Endometrial microvascular endothelial cells (primary cell): ENCODE data around the gene PGAP1. TPM values are rescaled to one million over a fixed set of nuclear protein-coding genes. Genes with fewer than 3 reads are reported as not detected.

Source experiments
- in situ Hi-C: cut with HindIII; loops from 2 replicates; pipeline ENCODE4 v1.10.0; 2017; ENCODE audit warnings: low sequenced_read_pairs, low pct_unique_long_range_greater_than_20kb; ENCODE audit errors: inconsistent ontology term
- total RNA-seq: library from RNA; depleted of rRNA; stranded (reverse); fragments of >200 nt; gene quantifications from one replicate; pipeline ENCODE4 v1.2.3, GENCODE V29; 2015; ENCODE audit errors: inconsistent ontology term

Gene PGAP1
- total RNA-seq, 1 donor from 2014 or later, result 5.3 TPM

DNA sequence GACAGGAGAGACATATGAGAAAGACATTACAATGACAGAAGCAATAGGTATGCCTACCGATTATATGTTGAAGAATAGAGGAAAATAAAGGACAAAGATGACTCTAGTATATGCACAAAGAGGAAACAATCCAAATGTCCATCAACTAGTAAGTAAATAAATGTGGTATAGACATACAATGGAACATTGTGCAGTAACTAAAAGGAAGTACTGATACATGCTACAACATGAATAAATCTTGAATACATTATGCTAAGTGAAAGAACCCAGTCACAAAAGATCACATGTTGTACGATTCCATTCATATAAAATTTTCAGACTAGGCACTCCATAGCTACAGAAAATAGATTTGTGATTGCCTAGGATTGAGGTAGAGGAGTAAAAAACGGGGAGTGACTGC lies 28.5 kb upstream of the PGAP1 start:
- in situ Hi-C loops, result no loop called here

DNA sequence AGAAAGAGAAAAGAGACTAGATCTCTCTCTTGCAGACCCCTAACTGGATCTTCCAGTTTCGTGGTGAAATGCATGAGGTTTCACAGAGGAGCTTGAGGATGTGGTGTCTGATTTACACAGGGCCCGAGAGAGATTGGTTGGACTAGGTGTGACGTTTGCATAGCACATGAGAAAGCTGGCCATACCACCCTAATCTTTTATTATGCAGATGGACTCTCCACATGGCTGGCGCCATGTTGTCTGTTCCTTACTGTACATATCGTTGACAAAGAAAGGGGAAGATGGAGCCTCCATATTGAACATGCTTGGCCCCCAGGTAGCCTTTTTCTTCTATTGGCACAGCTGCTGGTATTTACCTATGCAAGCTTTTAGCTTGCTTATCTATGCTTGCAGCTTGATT lies 27.5 kb upstream of the PGAP1 start:
- in situ Hi-C loops, result no loop called here

DNA sequence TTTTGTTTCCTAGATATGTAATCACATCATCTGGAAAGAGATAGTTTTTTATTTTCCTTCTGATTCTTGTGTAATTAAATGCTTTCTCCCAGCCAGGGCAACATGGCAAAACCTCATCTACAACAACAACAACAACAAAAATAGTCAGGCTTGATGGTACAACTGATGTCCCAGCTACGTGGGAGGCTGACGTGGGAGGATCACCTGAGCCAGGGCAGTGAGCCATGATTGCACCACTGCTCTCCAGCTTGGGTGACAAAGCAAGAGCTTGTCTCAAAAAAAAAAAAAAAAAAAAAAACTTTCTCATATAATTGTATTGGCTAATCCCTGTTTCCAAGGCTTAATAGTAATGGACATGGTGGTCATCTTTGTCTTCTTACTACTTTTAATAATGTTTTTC lies 26.4 kb upstream of the PGAP1 start:
- in situ Hi-C loops, result no loop called here

DNA sequence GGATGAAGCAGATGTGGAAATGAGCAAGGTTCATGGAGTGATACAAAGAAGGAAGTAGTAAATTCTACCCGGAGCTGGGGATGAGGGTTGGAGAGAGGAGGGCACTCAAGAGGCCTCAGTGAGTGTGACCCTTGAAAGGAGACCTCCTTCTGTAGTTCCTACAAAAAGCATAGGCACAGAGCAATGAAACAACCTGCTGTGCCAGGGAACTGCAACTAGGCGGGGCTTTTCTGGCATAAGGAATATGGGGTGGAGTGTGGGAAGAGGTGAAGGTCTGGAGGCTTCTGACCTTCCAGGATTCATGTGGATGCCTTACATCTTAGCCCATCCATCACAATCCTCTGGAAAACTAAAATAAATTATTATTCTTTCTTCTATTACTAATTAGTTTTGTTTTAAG lies 25.5 kb upstream of the PGAP1 start:
- in situ Hi-C loops, result no loop called here

DNA sequence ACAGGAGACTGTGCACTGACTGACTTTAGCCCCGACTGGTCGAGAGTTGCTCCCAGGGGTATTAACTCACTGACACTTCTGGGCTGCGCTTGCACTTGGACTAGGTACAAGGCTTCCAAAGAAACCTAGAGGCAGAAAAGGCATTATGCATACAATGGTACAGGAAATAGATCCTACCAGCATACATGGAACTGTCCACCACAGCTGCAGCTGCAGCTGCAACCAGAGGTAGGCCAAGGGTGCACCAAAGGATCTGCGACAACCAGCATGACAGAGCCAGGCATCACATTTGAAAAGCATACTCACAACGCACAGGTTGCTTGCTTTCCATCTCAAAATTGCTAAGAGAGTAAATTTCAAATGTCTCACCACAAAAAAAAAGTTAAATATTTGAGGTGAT lies 22.6 kb upstream of the PGAP1 start:
- in situ Hi-C loops, result no loop called here

DNA sequence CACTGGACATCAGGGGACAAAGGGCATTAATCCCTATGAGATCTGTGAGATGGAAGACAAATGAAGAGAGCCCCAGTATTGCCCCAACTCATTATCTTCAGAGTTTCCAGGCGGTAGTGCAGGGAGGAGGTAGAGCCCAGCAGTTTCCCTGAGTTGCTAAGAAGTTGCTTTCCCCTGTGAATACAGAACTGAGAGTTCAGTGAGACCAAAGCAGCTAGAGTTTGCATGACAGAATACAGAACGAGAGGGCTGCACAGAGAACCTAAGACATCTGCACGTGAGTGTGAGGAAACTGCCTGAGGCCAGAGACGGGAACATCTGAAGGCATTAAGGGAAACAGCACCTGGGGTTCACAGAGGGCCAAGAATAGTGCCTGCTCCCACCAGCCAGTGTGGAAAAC lies 18.1 kb upstream of the PGAP1 start:
- in situ Hi-C loops, result no loop called here

DNA sequence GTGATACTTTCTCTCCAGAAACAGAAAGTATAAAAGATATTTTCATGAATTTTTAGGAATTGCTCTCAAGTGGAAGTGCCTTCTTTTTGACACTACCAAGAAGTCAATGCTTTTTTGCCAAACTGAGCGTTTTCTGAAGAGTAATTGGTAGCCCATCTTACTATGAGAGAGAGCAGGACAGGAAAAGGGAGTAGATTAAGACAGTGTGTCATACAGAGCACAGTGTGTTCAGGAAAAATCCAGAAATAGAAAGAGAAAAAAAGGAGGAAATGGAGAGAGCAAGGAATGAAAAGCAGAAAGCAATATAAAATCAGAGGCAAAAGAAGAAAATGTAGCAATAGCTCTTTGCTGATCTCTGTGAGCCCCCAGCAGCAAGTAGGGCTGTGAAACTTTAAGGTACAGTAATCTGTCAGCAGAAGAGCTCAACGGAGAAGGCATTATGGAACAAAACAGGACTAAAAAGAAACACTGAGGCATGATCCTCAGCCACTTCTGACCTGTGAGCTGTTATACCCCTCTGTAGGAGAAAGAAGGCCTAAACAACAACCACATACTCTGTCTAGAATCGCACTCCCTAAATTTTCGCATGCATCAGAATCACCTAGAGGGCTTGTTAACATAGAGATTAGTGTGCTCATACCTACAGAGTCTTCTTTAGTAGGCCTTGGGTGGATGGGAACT lies 15.0 kb upstream of the PGAP1 start:
- in situ Hi-C loops, result no loop called here

DNA sequence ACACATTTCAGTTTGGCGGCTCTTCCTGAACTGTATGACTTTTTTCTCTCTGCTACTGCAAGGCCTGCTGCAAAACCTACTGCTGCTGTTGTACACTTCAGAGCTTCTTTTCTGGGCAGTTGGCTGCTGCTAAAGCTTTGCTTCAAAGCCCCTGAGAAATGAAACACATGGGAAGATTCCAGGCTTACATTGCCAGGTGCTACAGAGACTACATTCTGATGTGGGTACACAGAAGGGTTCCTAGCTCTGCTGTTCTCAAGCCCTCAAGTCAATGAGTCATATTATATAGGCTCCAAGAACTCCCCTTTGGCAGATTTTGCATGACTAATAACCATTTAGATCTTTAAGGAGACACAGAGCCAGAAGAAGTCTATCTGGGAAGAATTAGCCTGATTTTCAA lies 12.9 kb upstream of the PGAP1 start:
- in situ Hi-C loops, result no loop called here

DNA sequence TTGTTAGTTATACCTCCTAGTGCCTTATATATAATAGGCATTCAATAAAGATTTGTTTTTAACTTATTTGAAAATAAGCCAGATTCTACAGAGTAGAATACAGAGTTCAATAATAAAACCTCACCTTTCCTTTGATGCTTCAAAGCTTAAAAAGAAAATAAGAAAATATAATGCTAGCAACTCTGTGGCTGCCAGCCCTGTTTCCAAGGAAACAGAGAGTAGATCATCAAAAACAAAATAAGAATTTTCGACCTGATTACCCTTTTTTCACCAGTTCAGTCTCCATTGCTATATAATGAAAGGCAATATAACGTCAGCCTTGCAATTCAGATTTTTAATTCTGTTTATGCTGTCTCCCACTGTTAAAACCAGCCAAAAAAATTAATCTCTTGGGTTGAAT lies 8.9 kb upstream of the PGAP1 start:
- in situ Hi-C loops, result no loop called here

DNA sequence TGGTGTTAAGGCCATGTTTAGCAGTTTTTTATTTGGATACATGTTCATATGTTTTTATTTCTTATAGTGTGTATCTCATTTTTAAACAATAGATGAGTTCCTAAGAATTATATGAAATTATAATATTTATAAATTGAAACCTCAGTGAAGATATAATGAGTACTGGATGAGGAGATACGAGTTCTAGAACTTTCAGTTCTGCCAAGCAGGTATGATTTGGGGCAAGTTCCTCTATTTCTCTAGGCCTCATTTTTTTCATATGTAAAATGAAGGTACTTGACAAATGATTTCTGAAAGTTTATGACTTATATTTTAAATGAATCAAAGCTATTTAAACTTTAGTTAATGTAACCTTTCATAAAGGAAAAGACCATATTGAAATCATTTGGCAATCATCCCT lies 8.2 kb upstream of the PGAP1 start:
- in situ Hi-C loops, result no loop called here

DNA sequence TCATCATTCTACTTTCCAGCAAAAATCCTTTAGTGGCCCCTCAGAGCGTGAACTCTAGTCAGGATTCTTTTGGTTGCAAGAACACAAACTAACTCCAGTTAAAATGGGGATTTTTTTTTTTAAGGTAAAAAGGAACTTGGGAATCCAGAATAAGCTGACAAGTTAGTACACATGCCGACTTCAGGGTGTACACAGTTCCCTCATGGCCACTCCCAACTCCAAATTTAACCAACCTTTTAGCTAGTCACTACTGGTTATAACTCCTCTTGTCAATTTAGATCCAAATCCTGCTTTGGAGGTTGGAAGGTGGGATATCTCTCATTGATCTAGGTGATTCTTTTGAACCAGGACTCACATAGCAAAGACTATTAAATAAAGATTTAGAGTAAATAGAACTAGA lies 5.0 kb upstream of the PGAP1 start:
- in situ Hi-C loops, result no loop called here

DNA sequence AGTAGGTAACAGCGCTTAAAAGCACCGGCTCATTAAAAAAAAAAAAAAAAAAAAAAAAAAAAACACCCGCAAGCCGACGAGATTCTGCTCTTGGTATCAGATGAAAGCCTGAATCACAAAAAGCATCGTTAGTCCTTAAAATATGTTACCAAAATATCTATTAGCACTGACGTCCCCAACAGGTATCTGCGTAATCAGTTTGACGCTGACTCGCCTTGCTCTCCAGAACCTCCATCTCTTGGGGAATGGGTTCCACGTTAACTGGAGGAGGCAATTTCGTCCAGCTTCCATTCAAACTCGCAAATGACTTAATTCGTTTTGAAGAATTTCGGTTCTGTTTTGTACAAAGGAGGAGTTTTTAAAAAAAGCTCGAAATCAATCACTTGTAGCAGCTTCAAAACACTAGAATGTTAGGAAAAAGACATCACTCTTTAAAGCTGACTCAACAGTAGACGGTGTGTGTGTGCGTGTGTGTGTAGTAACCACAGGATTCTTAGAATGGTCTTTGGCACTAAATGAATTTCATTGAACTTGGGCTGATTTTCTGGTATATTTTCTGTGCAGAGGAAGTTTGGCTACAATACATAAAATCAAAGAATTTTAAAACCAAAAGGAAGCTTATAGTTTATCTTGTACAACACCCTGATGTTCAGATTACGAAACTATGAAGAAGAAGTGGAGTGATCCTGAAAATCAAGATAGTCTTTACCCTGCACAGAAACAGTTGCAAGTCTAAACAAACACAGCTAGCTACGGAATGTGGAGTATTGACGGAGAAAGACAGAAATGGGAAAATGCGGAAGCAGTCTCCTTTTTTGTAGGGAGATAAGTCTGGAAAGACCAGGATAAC lies 1.1 kb upstream of the PGAP1 start:
- in situ Hi-C loops, result no loop called here

DNA sequence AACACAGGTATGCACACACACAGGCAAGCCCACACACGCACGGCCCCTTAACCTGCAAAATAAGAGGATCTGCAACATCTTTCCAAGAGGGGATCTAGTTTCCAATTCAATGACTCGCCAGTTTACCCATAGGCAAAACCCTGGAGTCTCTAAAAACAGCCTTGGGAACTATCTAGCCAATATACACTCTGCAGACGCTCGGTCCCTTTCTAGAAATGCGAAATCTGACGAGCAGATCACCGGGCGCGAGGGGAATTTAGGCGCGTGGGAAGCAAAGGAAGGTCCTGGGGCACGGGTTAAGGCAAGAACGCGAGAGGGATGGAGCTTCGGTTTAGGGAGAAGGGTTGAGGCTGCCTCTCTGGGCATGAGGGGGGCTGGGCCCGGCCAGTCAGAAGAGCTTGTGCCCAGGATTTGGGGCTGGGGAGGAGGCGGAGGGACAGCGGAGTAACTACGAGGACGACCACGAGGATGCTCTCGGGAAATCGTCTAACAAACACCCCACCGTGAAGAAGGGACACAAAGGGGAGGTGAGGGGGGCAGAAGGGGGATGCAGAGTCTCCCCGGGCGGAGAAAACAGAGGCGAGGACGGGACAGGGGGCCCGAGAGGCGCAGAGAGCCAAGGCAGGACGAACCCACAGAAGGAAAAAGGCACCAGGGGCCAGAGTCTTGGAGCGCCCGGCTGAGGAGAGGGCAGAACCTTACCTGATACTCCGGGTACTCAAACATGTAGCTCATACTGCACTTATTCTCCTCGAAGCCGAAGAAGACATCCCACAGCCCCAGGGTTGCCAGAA lies 542 bp downstream of the PGAP1 start:
- in situ Hi-C loops, result no loop called here

DNA sequence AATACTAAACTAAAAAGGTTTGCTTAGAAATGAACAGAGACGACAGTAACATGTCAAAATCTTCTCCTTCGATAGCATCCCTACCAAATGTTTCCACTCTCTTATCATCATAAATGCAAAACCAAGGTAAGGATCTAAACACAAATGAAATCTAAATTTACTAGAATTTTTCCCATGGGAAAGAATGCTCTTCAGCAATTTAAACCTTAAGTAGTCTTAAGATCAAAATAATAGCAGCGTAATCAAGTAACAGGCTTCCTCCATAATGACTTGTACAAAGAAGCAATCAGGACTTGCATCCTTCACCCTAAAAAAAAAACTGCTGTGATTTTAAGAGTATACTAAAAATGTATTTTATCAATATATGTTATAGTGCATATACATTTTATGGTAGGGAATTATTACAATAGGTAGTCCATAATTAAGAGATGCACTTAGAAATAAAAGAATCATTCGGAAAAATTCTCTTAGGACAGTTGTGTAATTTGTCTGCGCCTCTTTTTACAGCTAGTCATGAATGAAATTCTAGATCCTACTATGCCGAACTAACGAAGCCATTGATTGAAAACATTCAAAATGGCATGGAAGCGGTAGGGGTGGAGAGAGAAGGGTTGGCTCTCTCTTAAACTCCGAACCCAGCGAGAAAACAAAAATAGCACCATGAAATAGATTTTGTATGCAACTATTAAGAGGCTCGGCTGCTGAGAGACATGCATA lies 1.3 kb downstream of the PGAP1 start:
- in situ Hi-C loops, result no loop called here

DNA sequence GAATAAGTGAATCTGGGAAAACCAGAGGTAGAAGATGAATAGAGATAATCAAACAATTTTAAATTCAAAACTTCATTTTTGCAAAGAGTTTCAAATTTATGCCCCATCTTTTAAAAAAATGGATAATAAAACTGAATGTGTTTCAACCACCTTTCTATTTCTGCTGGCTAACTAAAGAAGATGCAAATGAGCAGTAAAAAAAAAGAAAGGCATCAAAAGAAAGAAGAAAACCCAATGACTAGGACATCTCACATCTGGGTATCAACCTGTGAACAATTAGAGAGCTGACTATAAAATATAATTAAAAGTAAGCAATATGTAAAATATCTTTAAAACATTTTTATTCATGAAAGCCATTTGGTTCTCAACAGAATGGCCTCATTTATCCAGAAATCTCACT lies 2.5 kb downstream of the PGAP1 start:
- in situ Hi-C loops, result no loop called here

DNA sequence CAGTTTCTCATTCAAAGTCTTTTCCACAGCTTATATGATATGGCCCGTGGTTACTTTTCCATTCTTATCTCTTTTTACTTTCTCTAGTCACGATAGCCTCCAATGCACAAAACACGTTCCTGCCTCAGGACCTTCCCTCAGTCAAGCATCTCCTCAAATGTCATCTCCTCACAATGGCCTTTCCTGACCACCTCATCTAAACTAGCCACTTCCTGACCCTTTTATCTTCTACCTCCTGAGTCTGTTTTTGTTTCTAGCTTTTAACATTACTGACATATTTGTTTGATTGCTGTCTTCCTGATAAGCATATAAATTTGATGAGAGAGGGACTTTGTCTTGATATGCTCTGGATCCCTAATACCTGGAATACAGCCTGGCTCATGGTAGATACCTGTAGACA lies 7.6 kb downstream of the PGAP1 start:
- in situ Hi-C loops, result no loop called here

DNA sequence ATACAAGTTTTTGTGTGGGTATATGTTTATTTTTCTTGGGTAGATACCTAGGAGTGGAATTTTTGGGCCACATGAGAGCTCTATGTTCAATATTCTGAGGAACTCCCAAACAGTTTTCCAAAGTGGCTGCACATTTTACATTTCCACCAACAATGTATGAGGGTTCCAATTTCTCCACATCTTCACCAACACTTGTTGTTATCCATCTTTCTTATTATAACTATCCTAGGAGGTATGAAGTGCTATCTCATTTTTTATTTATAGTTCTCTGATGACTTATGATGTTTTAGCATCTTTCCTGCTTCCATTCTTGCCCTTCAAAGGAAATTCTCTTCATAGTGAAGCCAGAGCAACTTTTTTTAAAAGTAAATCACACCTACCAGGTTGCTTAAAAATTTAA lies 8.7 kb downstream of the PGAP1 start:
- in situ Hi-C loops, result no loop called here

DNA sequence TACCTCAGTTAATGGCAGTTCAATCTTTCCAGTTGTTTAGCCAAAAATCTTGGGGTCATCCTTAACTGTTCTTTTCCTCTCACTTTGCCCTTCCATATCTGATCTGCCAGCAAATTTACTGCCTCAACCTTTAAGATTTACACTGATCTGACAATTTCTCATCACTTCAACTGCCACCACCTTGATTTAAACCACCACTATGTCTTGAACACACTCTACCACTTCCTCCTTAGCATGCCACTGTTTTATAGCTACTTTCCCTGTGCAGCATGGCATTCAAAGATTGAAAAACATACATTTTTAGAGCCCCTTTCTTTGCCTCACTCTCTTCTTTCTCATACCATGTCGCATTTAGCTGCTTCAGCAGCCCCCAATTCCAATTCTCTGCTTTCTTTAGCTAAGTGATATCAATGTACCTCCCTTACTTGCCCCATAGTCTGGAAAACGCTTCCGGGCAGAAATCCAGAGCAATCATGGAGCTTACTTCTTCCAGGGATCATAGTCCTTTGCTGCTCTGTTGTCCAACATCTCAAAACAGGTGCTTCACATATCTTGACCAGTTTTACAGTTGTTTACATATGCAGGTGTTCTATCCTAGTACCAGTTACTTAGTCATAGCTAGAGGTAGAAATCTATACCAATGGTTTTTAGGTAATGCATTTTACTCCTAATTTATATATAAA lies 10.9 kb downstream of the PGAP1 start:
- in situ Hi-C loops, result no loop called here
